KMS-11 (cell line): ENCODE data around the gene RASGEF1B.

Experiments used
- H2AFZ ChIP-seq: fragments of 200-600 bp; sonication (generic); 2 replicates; pipeline ENCODE4 v1.6.1; 2016; ENCODE audit warnings: antibody characterized with exemption, mixed run types, low read depth
- H3K27ac ChIP-seq: fragments of 200-600 bp; sonication (generic); 2 replicates; pipeline ENCODE4 v1.6.1; 2016; ENCODE audit warnings: mild to moderate bottlenecking, mixed run types
- H3K27me3 ChIP-seq: fragments of 200-600 bp; sonication (generic); 2 replicates; pipeline ENCODE4 v1.6.1; 2017; ENCODE audit warnings: mild to moderate bottlenecking, low read depth, mixed run types, moderate library complexity; ENCODE audit not compliant: insufficient read depth
- H3K36me3 ChIP-seq: fragments of 200-600 bp; sonication (generic); 2 replicates; pipeline ENCODE4 v1.6.1; 2017; ENCODE audit warnings: mild to moderate bottlenecking, mixed run types; ENCODE audit not compliant: insufficient read depth
- H3K4me1 ChIP-seq: fragments of 200-600 bp; sonication (generic); 2 replicates; pipeline ENCODE4 v1.6.1; 2016; ENCODE audit warnings: mild to moderate bottlenecking, low read depth, mixed run types; ENCODE audit not compliant: poor library complexity, severe bottlenecking
- H3K4me2 ChIP-seq: fragments of 200-600 bp; sonication (generic); 2 replicates; pipeline ENCODE4 v1.7.0; 2016; ENCODE audit warnings: mild to moderate bottlenecking, mixed run types
- H3K4me3 ChIP-seq: fragments of 200-600 bp; sonication (generic); IDR thresholded peaks from 2 replicates; pipeline ENCODE4 v1.6.1; 2017; ENCODE audit warnings: low read depth, low read length, mixed read lengths; ENCODE audit not compliant: insufficient read depth
- H3K79me2 ChIP-seq: fragments of 200-600 bp; sonication (generic); 2 replicates; pipeline ENCODE4 v1.6.1; 2016; ENCODE audit warnings: low read depth, mixed run types; ENCODE audit not compliant: insufficient read depth
- H3K9ac ChIP-seq: fragments of 200-600 bp; sonication (generic); 2 replicates; pipeline ENCODE4 v1.6.1; 2016; ENCODE audit warnings: mild to moderate bottlenecking, mixed run types
- H4K20me1 ChIP-seq: fragments of 200-600 bp; sonication (generic); 2 replicates; pipeline ENCODE4 v1.6.1; 2016; ENCODE audit warnings: mild to moderate bottlenecking, mixed run types; ENCODE audit not compliant: insufficient read depth
- CTCF ChIP-seq: fragments of 200-600 bp; sonication (generic); conservative IDR thresholded peaks from 2 replicates; pipeline ENCODE4 v1.6.1; 2017; ENCODE audit warnings: low read depth, mild to moderate bottlenecking, antibody characterized with exemption, low read length, moderate library complexity, mixed read lengths

RASGEF1B gene

GRCh38 chr4:81445196-81445595 is 26.5 kb downstream of the RASGEF1B start:
- no peak overlapping the region for H3K4me2 ChIP-seq
- no peak for TF ChIP-seq CTCF

GRCh38 chr4:81442484-81443085 is 29.1 kb downstream of the RASGEF1B start:
- peaks cover 11% of the 10 kb centered on the region; the same call in 1 of the 2 replicates for H3K36me3 ChIP-seq
- H3K79me2 ChIP-seq: no peaks in the 10 kb centered on the region
- no peaks in the 10 kb centered on the region for H3K27me3 ChIP-seq
- no peak overlapping the region for H3K4me3 ChIP-seq
- no peak overlapping the region for H2AFZ ChIP-seq
- H3K27ac ChIP-seq: no peak overlapping the region
- H4K20me1 ChIP-seq: no peaks in the 10 kb centered on the region
- TF ChIP-seq CTCF: no peak
- no peaks in the 10 kb centered on the region for H3K4me1 ChIP-seq
- H3K9ac ChIP-seq: no peak overlapping the region
- no peak overlapping the region for H3K4me2 ChIP-seq

More at GRCh38 chr4:81445196-81445595, 26.5 kb downstream of the RASGEF1B start:
- no peak overlapping the region for H3K9ac ChIP-seq
- H4K20me1 ChIP-seq: no peaks in the 10 kb centered on the region
- no peaks in the 10 kb centered on the region for H3K4me1 ChIP-seq
- H2AFZ ChIP-seq: no peak overlapping the region
- H3K4me3 ChIP-seq: no peak overlapping the region
- no peaks in the 10 kb centered on the region for H3K27me3 ChIP-seq
- H3K79me2 ChIP-seq: no peaks in the 10 kb centered on the region
- peaks cover 11% of the 10 kb centered on the region; the same call in 1 of the 2 replicates for H3K36me3 ChIP-seq
- H3K27ac ChIP-seq: no peak overlapping the region

- no peaks in the 10 kb centered on the region for H3K79me2 ChIP-seq
- no peaks in the 10 kb centered on the region for H4K20me1 ChIP-seq
- no peak for TF ChIP-seq CTCF
- H3K36me3 ChIP-seq: peaks cover 13% of the 10 kb centered on the region; the same call in 1 of the 2 replicates
- no peak overlapping the region for H3K9ac ChIP-seq
- H3K4me2 ChIP-seq: no peak overlapping the region
- no peak overlapping the region for H3K27ac ChIP-seq
- no peak overlapping the region for H3K4me3 ChIP-seq
- H3K4me1 ChIP-seq: no peaks in the 10 kb centered on the region
- no peak overlapping the region for H2AFZ ChIP-seq
- no peaks in the 10 kb centered on the region for H3K27me3 ChIP-seq
These were observed 30.8 kb downstream of the RASGEF1B start for GRCh38 chr4:81440949-81441348.

GRCh38 chr4:81436941-81437574 is 34.6 kb downstream of the RASGEF1B start:
- no peak overlapping the region for H2AFZ ChIP-seq
- H3K9ac ChIP-seq: no peak overlapping the region
- no peak overlapping the region for H3K27ac ChIP-seq
- no peaks in the 10 kb centered on the region for H4K20me1 ChIP-seq
- no peak overlapping the region for H3K4me2 ChIP-seq
- TF ChIP-seq CTCF: no peak
- H3K4me1 ChIP-seq: no peaks in the 10 kb centered on the region
- peaks cover 14% of the 10 kb centered on the region; the same call in 1 of the 2 replicates for H3K36me3 ChIP-seq
- no peaks in the 10 kb centered on the region for H3K27me3 ChIP-seq
- H3K79me2 ChIP-seq: no peaks in the 10 kb centered on the region
- H3K4me3 ChIP-seq: no peak overlapping the region
